Hepatocyte (in vitro differentiated cells): ENCODE results near the gene HOXB1.

ENCODE experiments used
- CTCF ChIP-seq: fragments of 200-600 bp; sonication (generic); IDR thresholded peaks from 2 replicates; pipeline ENCODE4 v1.5.1; 2016; ENCODE audit warnings: antibody characterized with exemption, mild to moderate bottlenecking; ENCODE audit not compliant: poor library complexity
- EZH2 ChIP-seq: fragments of 200-600 bp; sonication (generic); IDR thresholded peaks from 2 replicates; pipeline ENCODE4 v1.6.1; 2016; ENCODE audit warnings: antibody characterized with exemption, mild to moderate bottlenecking, borderline replicate concordance

GRCh38 chr17:48486557-48486956 is 44.3 kb downstream of the HOXB1 start:
- TF ChIP-seq CTCF = no peak
- no peak for TF ChIP-seq EZH2
